Prostate gland (tissue), 2 donors: ENCODE data around the gene TDRD3. TPM values are rescaled to one million over a fixed set of nuclear protein-coding genes. Genes with fewer than 3 reads are reported as not detected.

ENCODE experiments used
- DNase-seq: peaks from one replicate; pipeline ENCODE4 v3.0.0-alpha.2; 2019; ENCODE audit warnings: low spot score
- H3K27ac ChIP-seq, 2 donors: fragments of 200-600 bp; sonication (generic); 2 replicates each; pipeline ENCODE4 v1.5.1; 2017 to 2019
- H3K27me3 ChIP-seq: fragments of 200-600 bp; sonication (generic); replicated peaks from 2 replicates; pipeline ENCODE4 v1.5.1; 2019; ENCODE audit not compliant: insufficient read depth
- H3K36me3 ChIP-seq, 2 donors: fragments of 200-600 bp; sonication (generic); 1 replicate in 1 of 2; 2 replicates in 1 of 2; pipeline versions ENCODE4 v1.5.1 to v1.8.1; 2017 to 2019
- H3K4me1 ChIP-seq: fragments of 200-600 bp; sonication (generic); replicated peaks from 2 replicates; pipeline ENCODE4 v1.5.1; 2019
- H3K4me3 ChIP-seq, 2 donors: fragments of 200-600 bp; sonication (generic); 2 replicates each; pipeline ENCODE4 v1.5.1; 2017 to 2019
- H3K9me3 ChIP-seq: fragments of 200-600 bp; sonication (generic); 2 replicates; pipeline ENCODE4 v1.5.1; 2017
- CTCF ChIP-seq, 4 experiments: fragments of 200-600 bp in 2 of 4; fragments of 450-650 bp in 2 of 4; sonication (generic) in 2 of 4; IDR thresholded peaks; 1 replicate in 3 of 4; 2 replicates in 1 of 4; pipeline ENCODE4 v1.5.1; 2016 to 2019; ENCODE audit warnings: antibody characterized with exemption in 4 of 4, mild to moderate bottlenecking in 2 of 4, moderate library complexity in 2 of 4
- POLR2A ChIP-seq: fragments of 450-650 bp; IDR thresholded peaks from one replicate; pipeline ENCODE4 v1.6.1; 2016; ENCODE audit warnings: antibody characterized with exemption, mild to moderate bottlenecking
- POLR2AphosphoS5 ChIP-seq: sonication (generic); formaldehyde crosslinking; IDR thresholded peaks from one replicate; pipeline ENCODE4 v1.6.1; 2017; ENCODE audit warnings: antibody characterized with exemption
- WGBS: methylation state at CpG from one replicate; pipeline ENCODE4 v1.1.5; 2018; 5-methylcytosine and 5-hydroxymethylcytosine counted together
- intact Hi-C: fragments of 100-400 bp; cut with DNase I; formaldehyde crosslinking; loops from one replicate; pipeline ENCODE4 v1.14.2; 2022
- total RNA-seq, 2 donors: library from RNA; depleted of rRNA; stranded (reverse); fragments of >200 nt; gene quantifications; one replicate each; pipeline ENCODE4 v1.1.0, GENCODE V29; 2016

The TDRD3 gene
- total RNA-seq, 2 donors from 2014 or later, result 14.6 to 14.7 TPM

GRCh38 chr13:60491531-60491930 lies 94.5 kb downstream of the TDRD3 start:
- H3K36me3 ChIP-seq, result no peaks in the 10 kb centered on the region
- 98% methylated on average over 1 of the region's 1 CpG for WGBS

GRCh38 chr13:60492187-60492586 lies 95.2 kb downstream of the TDRD3 start:
- TF ChIP-seq POLR2A, result no peak
- no peak for TF ChIP-seq POLR2AphosphoS5
- no peak for TF ChIP-seq CTCF (IDR thresholded peaks at IDR 0.05)
- Histone ChIP-seq H3K9me3 (no peaks in the 10 kb centered on the region), H3K4me3 (no peak overlapping the region), H3K36me3 (no peaks in the 10 kb centered on the region), H3K4me1 (no peaks in the 10 kb centered on the region), H3K27me3 (no peaks in the 10 kb centered on the region), H3K27ac (no peak overlapping the region)
- DNase-seq, result no peak
- intact Hi-C loops, result no loop called here

More at GRCh38 chr13:60491531-60491930, 94.5 kb downstream of the TDRD3 start:
- H3K27ac ChIP-seq, result no peak overlapping the region
- H3K4me3 ChIP-seq, result no peak overlapping the region
- intact Hi-C loops, result no loop called here
- H3K9me3 ChIP-seq, result no peaks in the 10 kb centered on the region
- no peaks in the 10 kb centered on the region for H3K27me3 ChIP-seq
- no peak for DNase-seq
- TF ChIP-seq POLR2A, result no peak
- TF ChIP-seq CTCF (IDR thresholded peaks at IDR 0.05), result no peak
- TF ChIP-seq POLR2AphosphoS5, result no peak
- no peaks in the 10 kb centered on the region for H3K4me1 ChIP-seq

GRCh38 chr13:60494296-60494695 lies 97.3 kb downstream of the TDRD3 start:
- TF ChIP-seq POLR2AphosphoS5, result no peak
- no peak for TF ChIP-seq CTCF (IDR thresholded peaks at IDR 0.05)
- TF ChIP-seq POLR2A, result no peak
- intact Hi-C loops, result no loop called here
- Histone ChIP-seq H3K4me3 (no peak overlapping the region), H3K4me1 (no peaks in the 10 kb centered on the region), H3K36me3 (no peaks in the 10 kb centered on the region), H3K27ac (no peak overlapping the region), H3K9me3 (no peaks in the 10 kb centered on the region), H3K27me3 (no peaks in the 10 kb centered on the region)
- DNase-seq, result no peak
- WGBS, result 91% methylated on average over 1 of the region's 1 CpG

GRCh38 chr13:60501236-60501635 lies 104.2 kb downstream of the TDRD3 start:
- Histone ChIP-seq H3K4me3 (no peak overlapping the region), H3K9me3 (no peaks in the 10 kb centered on the region), H3K27ac (no peak overlapping the region), H3K4me1 (no peaks in the 10 kb centered on the region), H3K27me3 (no peaks in the 10 kb centered on the region), H3K36me3 (no peaks in the 10 kb centered on the region)
- intact Hi-C loops, result no loop called here
- no peak for DNase-seq
- no peak for TF ChIP-seq POLR2AphosphoS5
- TF ChIP-seq CTCF (IDR thresholded peaks at IDR 0.05), result no peak
- TF ChIP-seq POLR2A, result no peak
- 100% methylated on average over 1 of the region's 1 CpG for WGBS

GRCh38 chr13:60509601-60510386 lies 112.8 kb downstream of the TDRD3 start:
- Histone ChIP-seq H3K27me3 (no peaks in the 10 kb centered on the region), H3K4me1 (no peaks in the 10 kb centered on the region), H3K4me3 (no peak overlapping the region), H3K27ac (no peak overlapping the region), H3K36me3 (no peaks in the 10 kb centered on the region), H3K9me3 (no peaks in the 10 kb centered on the region)
- TF ChIP-seq POLR2A, result no peak
- no peak for TF ChIP-seq POLR2AphosphoS5
- TF ChIP-seq CTCF (IDR thresholded peaks at IDR 0.05), result no peak
- WGBS, result 22% methylated on average over 3 of the region's 3 CpGs
- intact Hi-C loops, result no loop called here
- no peak for DNase-seq
